GM12891 (cell line): Measurements from ENCODE around the gene CPXM1.

Experiments
- PAX5 ChIP-seq: IDR thresholded peaks from 2 replicates; pipeline ENCODE4 v1.6.1; 2011; ENCODE audit warnings: low read length, moderate library complexity, mild to moderate bottlenecking; ENCODE audit not compliant: insufficient read depth, severe bottlenecking
- POLR2A ChIP-seq: IDR thresholded peaks from 2 replicates; pipeline ENCODE4 v1.6.1; 2011; ENCODE audit warnings: low read depth, low read length, control low read depth
- POLR2AphosphoS5 ChIP-seq: IDR thresholded peaks from 2 replicates; pipeline ENCODE4 v1.6.1; 2011; ENCODE audit warnings: low read depth, low read length, control low read depth
- POU2F2 ChIP-seq: IDR thresholded peaks from 2 replicates; pipeline ENCODE4 v1.6.1; 2011; ENCODE audit warnings: low read depth, mild to moderate bottlenecking, control low read depth, low read length, moderate library complexity
- SPI1 ChIP-seq: IDR thresholded peaks from 2 replicates; pipeline ENCODE4 v1.6.1; 2011; ENCODE audit warnings: low read depth, low read length, control low read depth
- TAF1 ChIP-seq: IDR thresholded peaks from 2 replicates; pipeline ENCODE4 v1.6.1; 2011; ENCODE audit warnings: low read depth, low read length, control low read depth

DNA sequence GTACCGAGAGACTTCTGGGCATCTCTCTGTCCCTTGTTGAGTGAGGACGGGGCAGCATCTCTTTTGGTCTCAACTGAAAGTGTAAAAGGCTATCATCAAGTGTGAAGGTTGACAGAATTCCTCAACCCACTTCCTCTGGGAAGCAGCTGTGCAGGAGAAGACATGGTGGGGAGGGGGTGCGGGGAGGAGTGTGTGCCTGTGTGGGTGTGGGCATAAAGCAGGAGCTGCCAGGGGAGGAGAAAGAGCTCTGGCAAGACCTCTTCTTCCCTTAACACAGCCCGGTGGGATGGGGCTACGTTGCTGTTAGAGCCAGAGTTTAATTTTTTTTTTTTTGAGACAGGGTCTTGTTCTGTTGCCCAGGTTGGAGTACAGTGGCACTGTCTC lies 31.8 kb downstream of the CPXM1 start:
- TF ChIP-seq POLR2AphosphoS5 (no peak), POLR2A (no peak), SPI1 (no peak), TAF1 (no peak), PAX5 (no peak), POU2F2 (no peak)
